Left ventricle myocardium inferior (tissue), 1 donor: Measurements from ENCODE around the gene MAPK4. TPM values are rescaled to one million over a fixed set of nuclear protein-coding genes. Genes with fewer than 3 reads are reported as not detected.

ENCODE experiments used
- DNase-seq: peaks from one replicate; pipeline ENCODE4 v3.0.0-alpha.2; 2020
- H3K27ac ChIP-seq: fragments of 200-600 bp; replicated peaks from 2 replicates; pipeline ENCODE4 v1.8.0; 2021
- H3K27me3 ChIP-seq: fragments of 200-600 bp; 2 replicates; pipeline ENCODE4 v1.8.0; 2021; ENCODE audit warnings: low read depth
- H3K36me3 ChIP-seq: fragments of 200-600 bp; 2 replicates; pipeline ENCODE4 v1.8.0; 2021
- H3K4me1 ChIP-seq: fragments of 200-600 bp; 2 replicates; pipeline ENCODE4 v1.8.0; 2021
- H3K4me3 ChIP-seq: fragments of 200-600 bp; 2 replicates; pipeline ENCODE4 v1.8.0; 2021; ENCODE audit warnings: mild to moderate bottlenecking, moderate library complexity
- H3K9me3 ChIP-seq: fragments of 200-600 bp; replicated peaks from 2 replicates; pipeline ENCODE4 v1.8.0; 2021
- CTCF ChIP-seq: fragments of 200-600 bp; IDR thresholded peaks from 2 replicates; pipeline ENCODE4 v1.8.0; 2021; ENCODE audit warnings: antibody characterized with exemption, mild to moderate bottlenecking, borderline replicate concordance
- intact Hi-C: fragments of 100-400 bp; cut with micrococcal nuclease; formaldehyde crosslinking; loops from one replicate; pipeline ENCODE4 v1.11.0; 2022
- total RNA-seq: library from RNA; stranded (reverse); fragmentation: NEBNext Ultra II Directional; extraction: Animal tissue kit (Norgen Biotek cat#: 25700); gene quantifications from one replicate; pipeline ENCODE4 v1.2.1, GENCODE V29; 2021
- donor health status: DM: no; HTN: yes; CAD: no; lungs with severe emphysema.

Gene MAPK4
- total RNA-seq, 1 donor from 2014 or later = 21.7 TPM

- H3K36me3 ChIP-seq = no peaks in the 10 kb centered on the region
- H3K4me3 ChIP-seq = no peak overlapping the region
- H3K27ac ChIP-seq = no peak overlapping the region
- no peak for TF ChIP-seq CTCF
- no peak for DNase-seq
- no peaks in the 10 kb centered on the region for H3K4me1 ChIP-seq
- H3K9me3 ChIP-seq = peaks cover 3% of the 10 kb centered on the region
- H3K27me3 ChIP-seq = peaks cover 44% of the 10 kb centered on the region
- intact Hi-C loops = no loop called here
These were observed 192.1 kb downstream of the MAPK4 start for GRCh38 chr18:50751947-50752346.

GRCh38 chr18:50753311-50753710 lies 193.4 kb downstream of the MAPK4 start:
- Histone ChIP-seq H3K9me3 (peaks cover 3% of the 10 kb centered on the region), H3K27me3 (peaks cover 37% of the 10 kb centered on the region), H3K27ac (no peak overlapping the region), H3K36me3 (no peaks in the 10 kb centered on the region), H3K4me3 (no peak overlapping the region), H3K4me1 (no peaks in the 10 kb centered on the region)
- TF ChIP-seq CTCF = no peak
- no peak for DNase-seq
- intact Hi-C loops = no loop called here

- no peak overlapping the region for H3K4me3 ChIP-seq
- H3K9me3 ChIP-seq = peaks cover 3% of the 10 kb centered on the region
- H3K36me3 ChIP-seq = no peaks in the 10 kb centered on the region
- no peaks in the 10 kb centered on the region for H3K4me1 ChIP-seq
- intact Hi-C loops = no loop called here
- DNase-seq = no peak
- H3K27me3 ChIP-seq = peaks cover 37% of the 10 kb centered on the region
- H3K27ac ChIP-seq = no peak overlapping the region
- no peak for TF ChIP-seq CTCF
These were observed 194.4 kb downstream of the MAPK4 start for GRCh38 chr18:50754297-50754696.

- no peaks in the 10 kb centered on the region for H3K36me3 ChIP-seq
- intact Hi-C loops = no loop called here
- no peak overlapping the region for H3K27ac ChIP-seq
- no peak for TF ChIP-seq CTCF
- no peak for DNase-seq
- H3K9me3 ChIP-seq = peaks cover 3% of the 10 kb centered on the region
- H3K27me3 ChIP-seq = peaks cover 16% of the 10 kb centered on the region
- H3K4me3 ChIP-seq = no peak overlapping the region
- no peaks in the 10 kb centered on the region for H3K4me1 ChIP-seq
These were observed 197.5 kb downstream of the MAPK4 start for GRCh38 chr18:50757358-50757757.

GRCh38 chr18:50769463-50769862 lies 209.6 kb downstream of the MAPK4 start:
- no peak for DNase-seq
- H3K27me3 ChIP-seq = peaks cover 4% of the 10 kb centered on the region
- H3K9me3 ChIP-seq = peaks cover 38% of the 10 kb centered on the region
- no peak overlapping the region for H3K27ac ChIP-seq
- peaks cover 3% of the 10 kb centered on the region for H3K36me3 ChIP-seq
- no peak for TF ChIP-seq CTCF
- H3K4me3 ChIP-seq = no peak overlapping the region
- no peaks in the 10 kb centered on the region for H3K4me1 ChIP-seq
- intact Hi-C loops = no loop called here

- H3K27me3 ChIP-seq = peaks cover 4% of the 10 kb centered on the region
- intact Hi-C loops = no loop called here
- H3K27ac ChIP-seq = no peak overlapping the region
- H3K9me3 ChIP-seq = peaks cover 9% of the 10 kb centered on the region
- no peak for TF ChIP-seq CTCF
- H3K4me3 ChIP-seq = no peak overlapping the region
- H3K36me3 ChIP-seq = no peaks in the 10 kb centered on the region
- DNase-seq = no peak
- H3K4me1 ChIP-seq = no peaks in the 10 kb centered on the region
These were observed 215.3 kb downstream of the MAPK4 start for GRCh38 chr18:50775207-50775606.
